HG03520 (cell line): ENCODE data around the gene SVEP1.

ENCODE experiments used
- ATAC-seq: cut with Tn5 transposase; IDR thresholded peaks from one replicate; pipeline ENCODE4 v1.9.1; 2021; ENCODE audit warnings: mild to moderate bottlenecking, moderate library complexity; ENCODE audit not compliant: unreplicated experiment

Gene SVEP1

GRCh38 chr9:110528645-110529044 is 50.9 kb downstream of the SVEP1 start:
- no peak for ATAC-seq

GRCh38 chr9:110526426-110526825 is 53.1 kb downstream of the SVEP1 start:
- no peak for ATAC-seq

- no peak for ATAC-seq
Observed at GRCh38 chr9:110521206-110521605, 58.3 kb downstream of the SVEP1 start.

GRCh38 chr9:110520120-110520701 is 59.3 kb downstream of the SVEP1 start:
- ATAC-seq, result no peak

GRCh38 chr9:110517483-110517882 is 62.1 kb downstream of the SVEP1 start:
- no peak for ATAC-seq

GRCh38 chr9:110514897-110515296 is 64.6 kb downstream of the SVEP1 start:
- no peak for ATAC-seq

- ATAC-seq, result no peak
Observed at GRCh38 chr9:110512817-110513216, 66.7 kb downstream of the SVEP1 start.

- ATAC-seq, result no peak
Observed at GRCh38 chr9:110509792-110510191, 69.7 kb downstream of the SVEP1 start.

GRCh38 chr9:110502842-110503241 is 76.7 kb downstream of the SVEP1 start:
- ATAC-seq, result no peak

GRCh38 chr9:110499608-110500007 is 79.9 kb downstream of the SVEP1 start:
- ATAC-seq, result no peak

GRCh38 chr9:110487196-110487595 is 92.3 kb downstream of the SVEP1 start:
- no peak for ATAC-seq

GRCh38 chr9:110486218-110486617 is 93.3 kb downstream of the SVEP1 start:
- no peak for ATAC-seq

GRCh38 chr9:110479481-110479880 is 100.1 kb downstream of the SVEP1 start:
- no peak for ATAC-seq

- ATAC-seq, result no peak
Observed at GRCh38 chr9:110476251-110476650, 103.3 kb downstream of the SVEP1 start.

GRCh38 chr9:110472111-110472510 is 107.4 kb downstream of the SVEP1 start:
- ATAC-seq, result no peak

GRCh38 chr9:110468950-110469349 is 110.6 kb downstream of the SVEP1 start:
- ATAC-seq, result no peak

- ATAC-seq, result no peak
Observed at GRCh38 chr9:110465190-110465589, 114.4 kb downstream of the SVEP1 start.

GRCh38 chr9:110464321-110464720 is 115.2 kb downstream of the SVEP1 start:
- no peak for ATAC-seq

- ATAC-seq, result no peak
Observed at GRCh38 chr9:110463499-110463898, 116.0 kb downstream of the SVEP1 start.

- no peak for ATAC-seq
Observed at GRCh38 chr9:110457245-110457644, 122.3 kb downstream of the SVEP1 start.

- ATAC-seq, result no peak
Observed at GRCh38 chr9:110456681-110457080, 122.9 kb downstream of the SVEP1 start.

GRCh38 chr9:110455860-110456259 is 123.7 kb downstream of the SVEP1 start:
- ATAC-seq, result no peak

GRCh38 chr9:110452227-110452801 is 127.2 kb downstream of the SVEP1 start:
- no peak for ATAC-seq
